ENCODE results near the gene RAD9A. TPM values are rescaled to one million over a fixed set of nuclear protein-coding genes. Genes with fewer than 3 reads are reported as not detected.

The RAD9A gene
- total and polyA plus RNA-seq, 7 experiments from 2014 or later: 6.3 to 48.0 (median 31.0) TPM

- intact Hi-C loops (cut with micrococcal nuclease): loop anchor here in 1 of 2 donors (2.0 to 5.0 kb wide), 2 partner anchors 37 to 53 kb away; partner anchors contain the start of genes AIP and RAD9A
- no peaks in the 10 kb centered on the region for H3K27me3 ChIP-seq (ENCODE audit: control insufficient read depth in 2 of 2, insufficient read depth in 2 of 2, low read length in 2 of 2)
- POLR2A ChIA-PET: interaction anchor here (0.9 to 31.8 kb wide), 10 partner anchors 7 to 184 kb away, joined by 3 to 1530 read pairs (median 28); partner anchors contain the start of genes AIP, CARNS1, CORO1B and PPP1CA
- no peaks in the 10 kb centered on the region for H3K9me3 ChIP-seq (ENCODE audit: control insufficient read depth in 2 of 3, low read length in 3 of 3)
- H3K27ac Mint-ChIP-seq: peak overlapping the region in 8 of 9 donors; percentile 45 to 97 (median 82)
- peaks cover 0 to 41% (median 11%) of the 10 kb centered on the region in 3 experiments for H3K36me3 ChIP-seq (ENCODE audit: control insufficient read depth in 2 of 3, insufficient read depth in 3 of 3, low read length in 3 of 3)
- H3K36me3 Mint-ChIP-seq: peaks cover 0 to 13% (median 7%) of the 10 kb centered on the region in 5 donors
- no peak for DNase-seq
- peaks cover 19 to 70% (median 47%) of the 10 kb centered on the region in 7 donors for H3K4me1 Mint-ChIP-seq
- H3K27me3 Mint-ChIP-seq: no peaks in the 10 kb centered on the region
- no peak for ATAC-seq
- peaks cover 33 to 52% of the 10 kb centered on the region in 2 donors for H3K4me1 ChIP-seq (ENCODE audit: control insufficient read depth in 2 of 2, insufficient read depth in 2 of 2, low read length in 2 of 2)
- CTCF ChIA-PET: interaction anchor here (1.0 kb wide), 1 partner anchor 41 kb away, joined by 3 read pairs; no protein-coding TSS in a partner anchor
- no peaks in the 10 kb centered on the region for H3K9me3 Mint-ChIP-seq
- H3K27ac ChIP-seq (ENCODE audit: low read depth, low read length): peak overlapping the region; percentile 97
- peak overlapping the region; percentile 66 to 100 (median 98) for H3K4me3 Mint-ChIP-seq
- no peak overlapping the region for H3K4me3 ChIP-seq (ENCODE audit: low read length)
Observed at GRCh38 chr11:67429722-67430121, 37.9 kb downstream of the RAD9A start.

GRCh38 chr11:67431346-67432249 is 39.8 kb downstream of the RAD9A start:
- H3K27ac Mint-ChIP-seq: peak overlapping the region; percentile 54 to 88 (median 77)
- POLR2A ChIA-PET: interaction anchor here (0.6 to 31.8 kb wide), 7 partner anchors 11 to 160 kb away, joined by 3 to 1530 read pairs (median 66); partner anchors contain the start of genes CARNS1, CORO1B, PPP1CA and RAD9A
- H3K4me3 Mint-ChIP-seq: peak overlapping the region in 9 of 10 donors; percentile 3 to 71 (median 57)
- no peak for ATAC-seq
- no peaks in the 10 kb centered on the region for H3K9me3 Mint-ChIP-seq
- no peak for DNase-seq
- peaks cover 0 to 56% (median 19%) of the 10 kb centered on the region in 3 experiments for H3K36me3 ChIP-seq (ENCODE audit: control insufficient read depth in 2 of 3, insufficient read depth in 3 of 3, low read length in 3 of 3)
- peaks cover 24 to 80% (median 49%) of the 10 kb centered on the region in 7 donors for H3K4me1 Mint-ChIP-seq
- no peak overlapping the region for H3K4me3 ChIP-seq (ENCODE audit: low read length)
- CTCF ChIA-PET: interaction anchor here (0.6 to 1.3 kb wide), 2 partner anchors 27 to 42 kb away, joined by 3 read pairs; no protein-coding TSS in a partner anchor
- peaks cover 0 to 20% (median 7%) of the 10 kb centered on the region in 5 donors for H3K36me3 Mint-ChIP-seq
- H3K27ac ChIP-seq (ENCODE audit: low read depth, low read length): peak overlapping the region; percentile 85
- H3K27me3 Mint-ChIP-seq: no peaks in the 10 kb centered on the region
- peaks cover 44 to 68% of the 10 kb centered on the region in 2 donors for H3K4me1 ChIP-seq (ENCODE audit: control insufficient read depth in 2 of 2, insufficient read depth in 2 of 2, low read length in 2 of 2)
- intact Hi-C loops (cut with micrococcal nuclease): no loop called here
- H3K9me3 ChIP-seq (ENCODE audit: control insufficient read depth in 2 of 3, low read length in 3 of 3): no peaks in the 10 kb centered on the region
- no peaks in the 10 kb centered on the region for H3K27me3 ChIP-seq (ENCODE audit: control insufficient read depth in 2 of 2, insufficient read depth in 2 of 2, low read length in 2 of 2)

- H3K9me3 ChIP-seq (ENCODE audit: control insufficient read depth in 2 of 3, low read length in 3 of 3): no peaks in the 10 kb centered on the region
- Mint-ChIP-seq H3K9me3 (no peaks in the 10 kb centered on the region), H3K4me1 (peaks cover 24 to 77% (median 43%) of the 10 kb centered on the region in 7 donors), H3K4me3 (peak overlapping the region in 5 of 10 donors; percentile 20 to 99 (median 68)), H3K36me3 (peaks cover 0 to 29% (median 7%) of the 10 kb centered on the region in 5 donors), H3K27ac (peak overlapping the region in 8 of 9 donors; percentile 54 to 88 (median 74)), H3K27me3 (no peaks in the 10 kb centered on the region)
- peaks cover 0 to 63% (median 19%) of the 10 kb centered on the region in 3 experiments for H3K36me3 ChIP-seq (ENCODE audit: control insufficient read depth in 2 of 3, insufficient read depth in 3 of 3, low read length in 3 of 3)
- peak overlapping the region; percentile 85 for H3K27ac ChIP-seq (ENCODE audit: low read depth, low read length)
- POLR2A ChIA-PET: interaction anchor here (0.6 to 31.8 kb wide), 8 partner anchors 10 to 53 kb away, joined by 3 to 1530 read pairs (median 40); partner anchors contain the start of genes AIP, CARNS1, CORO1B and PPP1CA
- H3K4me1 ChIP-seq (ENCODE audit: control insufficient read depth in 2 of 2, insufficient read depth in 2 of 2, low read length in 2 of 2): peaks cover 41 to 61% of the 10 kb centered on the region in 2 donors
- H3K4me3 ChIP-seq (ENCODE audit: low read length): no peak overlapping the region
- CTCF ChIA-PET: interaction anchor here (0.6 to 1.2 kb wide), 3 partner anchors 29 to 78 kb away, joined by 3 to 4 read pairs (median 3); partner anchors contain the start of gene TBC1D10C
- no peaks in the 10 kb centered on the region for H3K27me3 ChIP-seq (ENCODE audit: control insufficient read depth in 2 of 2, insufficient read depth in 2 of 2, low read length in 2 of 2)
- no peak for DNase-seq
- intact Hi-C loops (cut with micrococcal nuclease): no loop called here
- no peak for ATAC-seq
Observed at GRCh38 chr11:67432655-67433349, 41.0 kb downstream of the RAD9A start.

- no peaks in the 10 kb centered on the region for H3K9me3 Mint-ChIP-seq
- H3K4me1 Mint-ChIP-seq: peaks cover 24 to 71% (median 42%) of the 10 kb centered on the region in 7 donors
- DNase-seq: no peak
- no peaks in the 10 kb centered on the region for H3K27me3 Mint-ChIP-seq
- ATAC-seq: no peak
- Histone ChIP-seq H3K4me3 (ENCODE audit: low read length) (peak overlapping the region; percentile 41), H3K27ac (ENCODE audit: low read depth, low read length) (peak overlapping the region; percentile 85), H3K36me3 (ENCODE audit: control insufficient read depth in 2 of 3, insufficient read depth in 3 of 3, low read length in 3 of 3) (peaks cover 0 to 59% (median 19%) of the 10 kb centered on the region in 3 experiments), H3K4me1 (ENCODE audit: control insufficient read depth in 2 of 2, insufficient read depth in 2 of 2, low read length in 2 of 2) (peaks cover 39 to 61% of the 10 kb centered on the region in 2 donors), H3K9me3 (ENCODE audit: control insufficient read depth in 2 of 3, low read length in 3 of 3) (no peaks in the 10 kb centered on the region), H3K27me3 (ENCODE audit: control insufficient read depth in 2 of 2, insufficient read depth in 2 of 2, low read length in 2 of 2) (no peaks in the 10 kb centered on the region)
- intact Hi-C loops (cut with micrococcal nuclease): no loop called here
- H3K4me3 Mint-ChIP-seq: peak overlapping the region in 9 of 10 donors; percentile 39 to 99 (median 47)
- H3K27ac Mint-ChIP-seq: peak overlapping the region in 8 of 9 donors; percentile 41 to 88 (median 72)
- H3K36me3 Mint-ChIP-seq: peaks cover 0 to 35% (median 7%) of the 10 kb centered on the region in 5 donors
- ChIA-PET POLR2A (interaction anchor here (0.8 to 31.8 kb wide), 8 partner anchors 9 to 50 kb away, joined by 3 to 1530 read pairs (median 40); partner anchors contain the start of genes AIP, CARNS1, CORO1B and PPP1CA), CTCF (interaction anchor here (0.6 to 1.2 kb wide), 4 partner anchors 30 to 157 kb away, joined by 3 to 4 read pairs (median 4); partner anchors contain the start of gene TBC1D10C)
Observed at GRCh38 chr11:67433536-67434394, 42.0 kb downstream of the RAD9A start.

- H3K4me1 ChIP-seq (ENCODE audit: control insufficient read depth in 2 of 2, insufficient read depth in 2 of 2, low read length in 2 of 2): peaks cover 39 to 61% of the 10 kb centered on the region in 2 donors
- H3K9me3 Mint-ChIP-seq: peaks cover 0 to under 1% (median 0%) of the 10 kb centered on the region in 11 donors
- H3K4me3 ChIP-seq (ENCODE audit: low read length): peak overlapping the region; percentile 41
- peaks cover 0 to 59% (median 19%) of the 10 kb centered on the region in 3 experiments for H3K36me3 ChIP-seq (ENCODE audit: control insufficient read depth in 2 of 3, insufficient read depth in 3 of 3, low read length in 3 of 3)
- H3K36me3 Mint-ChIP-seq: peaks cover 0 to 41% (median 7%) of the 10 kb centered on the region in 5 donors
- no peaks in the 10 kb centered on the region for H3K9me3 ChIP-seq (ENCODE audit: control insufficient read depth in 2 of 3, low read length in 3 of 3)
- H3K4me1 Mint-ChIP-seq: peaks cover 31 to 71% (median 44%) of the 10 kb centered on the region in 7 donors
- peak overlapping the region in 9 of 10 donors; percentile 39 to 99 (median 47) for H3K4me3 Mint-ChIP-seq
- ChIA-PET CTCF (interaction anchor here (0.6 to 1.2 kb wide), 3 partner anchors 30 to 1876 kb away, joined by 3 to 4 read pairs (median 4); partner anchors contain the start of gene TBC1D10C), POLR2A (interaction anchor here (0.8 to 31.8 kb wide), 9 partner anchors 13 to 71 kb away, joined by 3 to 1530 read pairs (median 13); partner anchors contain the start of genes AIP, CARNS1, PITPNM1 and PPP1CA)
- H3K27me3 Mint-ChIP-seq: no peaks in the 10 kb centered on the region
- H3K27me3 ChIP-seq (ENCODE audit: control insufficient read depth in 2 of 2, insufficient read depth in 2 of 2, low read length in 2 of 2): no peaks in the 10 kb centered on the region
- no peak for DNase-seq
- no peak for ATAC-seq
- peak overlapping the region; percentile 85 for H3K27ac ChIP-seq (ENCODE audit: low read depth, low read length)
- H3K27ac Mint-ChIP-seq: peak overlapping the region in 6 of 9 donors; percentile 62 to 87 (median 73)
- intact Hi-C loops (cut with micrococcal nuclease): no loop called here
Observed at GRCh38 chr11:67434395-67434881, 42.7 kb downstream of the RAD9A start.
